Activated gamma-delta T cell treated with anti-CD3 and anti-CD28 coated beads, Interleukin-2, amount 50 U/mL, for 16 hours (primary cell): ENCODE results near the gene THSD7B.

Source experiments
- DNase-seq: peaks from one replicate; pipeline ENCODE4 v3.0.0-alpha.2; 2020; ENCODE audit warnings: low read depth

Gene THSD7B

GRCh38 chr2:137192366-137193310 lies 427.3 kb downstream of the THSD7B start:
- no peak for DNase-seq

DNA sequence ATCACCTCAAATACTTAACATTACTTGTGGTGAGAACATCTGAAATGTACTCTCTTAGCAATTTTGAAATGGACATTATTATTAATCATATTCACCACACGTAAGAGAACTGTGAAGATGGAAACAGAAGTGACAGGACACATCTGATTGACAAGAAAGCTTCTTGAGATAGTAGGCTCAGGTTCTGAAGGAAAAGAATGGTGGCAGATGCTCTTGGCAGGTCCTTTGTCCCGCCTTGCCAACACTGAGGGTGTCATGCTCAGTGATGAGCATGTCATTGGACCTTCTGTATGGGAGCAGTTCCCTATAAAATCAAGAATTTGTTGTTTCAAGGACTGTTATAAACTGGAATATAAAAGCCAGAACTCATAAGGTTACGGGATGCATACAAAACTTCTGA lies 428.1 kb downstream of the THSD7B start:
- DNase-seq = no peak

DNA sequence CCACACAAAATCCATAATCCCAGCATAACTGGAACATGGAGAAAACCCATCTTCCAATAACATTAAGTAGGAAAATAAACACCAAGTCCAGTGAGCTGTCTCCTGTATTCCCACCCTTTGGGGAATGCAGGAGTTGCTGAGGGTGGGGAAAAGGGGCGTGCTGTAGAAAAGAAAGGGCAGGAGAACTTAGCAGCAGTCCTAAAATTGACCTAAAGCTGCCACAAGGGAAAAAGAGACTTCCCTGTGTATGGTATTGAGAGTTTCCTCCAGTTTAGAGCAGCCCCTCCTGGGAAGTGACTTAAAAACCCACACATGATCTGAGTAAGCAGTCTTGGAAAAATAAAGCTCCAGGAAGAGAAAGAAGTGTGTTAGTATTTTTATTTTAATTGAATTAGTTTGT lies 428.8 kb downstream of the THSD7B start:
- DNase-seq = no peak

- DNase-seq = no peak
Measured at GRCh38 chr2:137199751-137200150, 434.4 kb downstream of the THSD7B start.

- no peak for DNase-seq
Measured at GRCh38 chr2:137202318-137202717, 437.0 kb downstream of the THSD7B start.

- DNase-seq = no peak
Measured at GRCh38 chr2:137205324-137205723, 440.0 kb downstream of the THSD7B start.

- DNase-seq = no peak
Measured at GRCh38 chr2:137206069-137206468, 440.7 kb downstream of the THSD7B start.

DNA sequence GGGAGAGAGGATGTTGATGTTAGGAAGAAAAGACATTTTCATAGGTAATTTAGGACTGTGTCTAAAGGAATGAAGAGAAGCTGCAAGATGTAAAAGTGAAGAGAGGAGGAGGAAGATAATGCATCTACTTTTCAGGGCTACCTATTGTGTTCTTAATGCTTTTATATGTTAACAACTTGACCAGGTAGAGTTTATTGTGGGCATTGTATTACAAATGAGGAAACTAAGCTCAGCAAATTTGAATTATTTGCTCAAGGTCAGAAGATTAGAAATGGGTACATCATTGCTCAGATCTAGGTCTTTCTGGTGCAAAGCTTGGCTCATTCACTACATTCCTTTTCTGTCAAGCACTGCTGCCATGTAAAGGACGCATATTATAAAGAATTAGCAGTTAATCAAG lies 441.7 kb downstream of the THSD7B start:
- DNase-seq = no peak

DNA sequence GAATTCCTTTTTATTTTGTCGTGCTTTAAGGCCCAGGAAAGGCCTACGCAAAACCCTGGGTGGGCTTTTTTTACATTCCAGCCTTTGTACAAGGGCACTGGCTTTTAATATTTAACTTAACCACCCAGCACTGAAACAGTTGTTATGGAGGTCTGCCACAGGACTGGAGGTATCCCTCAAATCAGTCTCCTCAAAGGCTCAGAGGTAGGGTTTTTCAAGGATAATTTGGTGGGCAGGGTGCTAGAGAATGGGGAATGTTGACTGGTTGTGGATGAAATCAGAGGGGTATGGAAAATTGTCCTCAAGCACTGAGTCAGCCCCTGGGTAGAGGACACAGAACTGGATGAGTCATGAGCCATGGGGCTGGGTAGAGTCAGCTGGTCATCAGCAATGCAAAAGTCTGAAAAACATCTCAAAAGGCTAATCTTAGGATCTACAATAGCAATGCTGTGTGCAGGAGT lies 443.1 kb downstream of the THSD7B start:
- no peak for DNase-seq

- DNase-seq = no peak
Measured at GRCh38 chr2:137210039-137210438, 444.7 kb downstream of the THSD7B start.

DNA sequence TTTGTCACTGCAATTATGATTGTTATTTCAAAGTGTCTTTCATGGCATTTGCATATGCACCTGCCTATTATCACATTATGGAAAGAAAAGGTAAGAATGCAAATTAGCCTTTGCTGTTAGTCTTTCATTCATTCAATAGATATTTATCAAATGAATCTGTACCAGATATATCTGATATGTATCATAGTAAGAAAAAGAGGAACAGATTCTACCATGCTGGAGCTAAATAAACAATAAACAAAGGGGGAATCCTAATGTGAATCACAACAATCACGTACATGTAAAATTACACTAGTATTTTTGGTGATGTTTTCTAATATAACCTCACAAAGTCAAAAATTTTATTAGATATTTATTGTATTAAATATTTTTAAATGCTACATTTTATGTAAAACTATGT lies 446.4 kb downstream of the THSD7B start:
- DNase-seq = no peak

GRCh38 chr2:137220438-137220993 lies 455.2 kb downstream of the THSD7B start:
- DNase-seq = no peak

DNA sequence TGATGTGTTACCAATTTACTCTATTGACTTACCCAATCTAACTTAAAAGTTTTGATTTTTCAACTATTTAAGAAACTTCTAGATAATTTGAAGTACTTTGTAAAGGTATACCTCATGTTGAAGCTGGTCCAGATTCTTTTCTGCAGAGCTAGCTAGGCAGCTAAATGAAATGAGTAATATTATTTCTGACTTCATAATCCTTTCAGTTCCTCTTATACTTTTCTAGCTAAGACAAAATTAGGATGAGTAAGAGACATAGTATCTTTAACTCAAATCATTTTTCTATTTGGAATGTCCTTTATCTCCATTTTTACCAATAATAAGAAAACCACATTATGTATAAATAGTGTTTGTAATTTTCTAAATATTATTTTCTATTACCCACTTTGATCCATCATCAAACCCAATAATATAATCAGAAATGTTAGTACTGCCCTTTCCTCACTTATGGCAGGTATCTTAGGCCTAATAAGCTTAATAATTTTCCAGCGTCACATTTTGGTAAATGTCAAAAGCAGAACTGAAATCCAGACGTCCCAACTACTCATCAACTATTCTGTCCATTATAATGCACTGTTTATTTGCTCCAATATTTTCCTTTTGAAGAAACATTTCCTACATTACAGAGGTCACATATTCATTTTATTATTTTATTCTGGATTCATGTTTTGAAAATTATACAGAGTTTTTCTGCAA lies 456.6 kb downstream of the THSD7B start:
- no peak for DNase-seq

GRCh38 chr2:137223722-137224121 lies 458.4 kb downstream of the THSD7B start:
- no peak for DNase-seq

DNA sequence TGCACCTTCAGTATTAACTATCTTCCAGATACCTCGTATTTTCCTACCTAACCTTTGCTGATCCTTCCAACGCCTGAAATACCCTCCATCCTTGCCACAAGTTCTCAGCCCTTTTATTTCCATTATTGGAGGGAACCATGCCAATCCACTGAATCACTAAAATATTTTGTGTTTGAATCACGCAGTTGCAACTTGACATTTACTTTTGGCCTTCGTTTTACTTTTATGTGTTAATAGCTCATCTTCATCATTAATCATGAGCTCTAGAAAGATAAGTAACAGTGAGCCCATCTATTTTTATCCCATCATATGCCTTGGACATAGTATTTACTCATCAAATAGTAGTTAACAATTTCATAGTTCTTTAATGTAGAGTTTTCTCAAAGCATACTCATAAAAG lies 463.2 kb downstream of the THSD7B start:
- DNase-seq = no peak

- no peak for DNase-seq
Measured at GRCh38 chr2:137229834-137230233, 464.5 kb downstream of the THSD7B start.

DNA sequence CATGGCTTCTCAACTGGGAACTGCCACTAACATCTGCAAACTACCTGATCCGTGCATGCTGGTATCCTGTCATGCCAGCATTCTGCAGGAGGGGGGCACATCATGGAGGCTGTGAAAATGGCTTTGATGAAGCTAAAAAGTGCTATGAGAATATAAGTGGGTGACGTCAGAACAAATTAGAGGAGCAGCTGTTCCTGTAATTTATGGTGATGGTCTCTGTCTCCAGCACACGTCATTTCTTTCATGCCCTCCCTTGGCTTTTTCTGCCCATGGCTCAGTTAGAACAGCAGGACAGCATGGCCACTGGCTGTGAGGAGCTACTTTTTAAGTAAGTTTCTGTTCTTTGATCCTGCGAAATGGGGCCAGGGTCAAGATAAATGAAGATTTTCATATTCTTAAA lies 466.3 kb downstream of the THSD7B start:
- DNase-seq = no peak

DNA sequence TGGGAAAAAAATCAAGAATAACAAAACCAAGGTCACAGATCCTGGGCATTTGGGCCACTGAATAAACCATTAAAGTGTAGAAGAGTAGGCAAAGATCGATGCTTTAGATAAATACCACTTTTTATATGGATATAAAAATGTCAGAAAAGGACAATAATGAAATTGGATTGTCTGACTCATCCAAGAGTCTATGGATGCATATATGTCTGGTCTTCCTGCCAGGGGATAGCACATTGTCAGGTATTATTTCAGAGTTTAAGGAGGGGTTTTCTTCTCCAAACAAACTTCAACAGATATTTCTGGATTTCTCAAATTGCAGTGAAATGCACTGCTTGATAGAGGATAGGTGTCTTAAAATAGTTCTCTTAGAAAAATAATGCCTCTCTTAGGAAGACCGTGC lies 466.7 kb downstream of the THSD7B start:
- no peak for DNase-seq

GRCh38 chr2:137233091-137233490 lies 467.7 kb downstream of the THSD7B start:
- no peak for DNase-seq

- no peak for DNase-seq
Measured at GRCh38 chr2:137237055-137237454, 471.7 kb downstream of the THSD7B start.

DNA sequence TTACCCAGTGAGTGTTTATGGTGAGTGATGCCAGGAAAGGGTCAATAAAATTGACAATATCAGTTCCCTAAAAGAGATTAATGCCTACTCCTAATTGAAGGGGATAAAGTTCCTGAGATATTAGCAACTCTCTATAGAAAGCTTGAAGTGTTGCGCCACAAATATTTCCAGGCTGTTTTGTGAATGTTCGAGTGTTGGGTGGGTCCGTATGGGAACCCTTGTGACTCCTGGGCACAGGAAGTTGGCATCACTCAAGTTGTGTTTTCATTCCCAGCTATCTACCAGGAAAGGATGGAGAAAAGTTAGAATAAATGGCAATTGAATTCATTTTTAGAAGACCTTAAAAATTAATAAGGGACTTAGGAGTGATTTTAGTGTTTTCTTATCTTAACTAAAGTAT lies 472.7 kb downstream of the THSD7B start:
- DNase-seq = no peak

- DNase-seq = no peak
Measured at GRCh38 chr2:137249463-137250130, 484.3 kb downstream of the THSD7B start.
